ENCODE results near the gene TIA1. TPM values are rescaled to one million over a fixed set of nuclear protein-coding genes. Genes with fewer than 3 reads are reported as not detected.
"Not testable (repeated sequence)": the region's sequence is repeated elsewhere in the genome, so short reads cannot be mapped to it uniquely, and the experiment has no call there.

Gene TIA1
- total and polyA plus RNA-seq, 4 experiments from 2014 or later = 43.3 to 208 (median 126) TPM

DNA sequence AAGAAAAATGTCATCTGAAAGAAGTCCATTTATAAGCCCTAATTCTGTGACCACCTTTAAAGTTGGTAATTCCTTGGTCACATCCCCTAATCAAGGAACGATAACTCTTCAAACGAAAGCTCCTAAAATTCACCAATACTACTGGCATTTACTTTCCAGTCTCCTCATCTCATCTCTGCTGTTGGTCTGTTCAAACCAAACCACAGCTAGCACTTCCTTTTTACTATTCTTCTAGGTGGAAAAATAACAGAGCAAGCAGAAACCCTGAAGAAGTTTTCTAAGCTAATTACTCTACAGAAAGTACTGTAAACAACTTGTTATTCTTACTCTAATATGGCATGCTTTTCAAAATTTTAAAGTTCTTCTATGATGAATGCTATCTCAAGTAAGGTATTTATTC lies 21.6 kb downstream of the TIA1 start:
- ChIA-PET POLR2A (ENCODE audit: partially characterized antibody) (interaction anchor here (1.3 kb wide), 1 partner anchor 31 kb away, joined by 4 read pairs; the partner anchor contains the start of gene PCYOX1), CTCF (ENCODE audit: partially characterized antibody) (interaction anchor here (1.4 to 3.0 kb wide), 3 partner anchors 77 to 316 kb away, joined by 5 to 13 read pairs (median 5); no protein-coding TSS in a partner anchor)
- peaks cover 0 to 4% (median 3%) of the 10 kb centered on the region in 4 donors for H3K4me1 Mint-ChIP-seq
- peaks cover 29 to 66% of the 10 kb centered on the region in 2 donors for H3K36me3 Mint-ChIP-seq
- intact Hi-C loops (cut with micrococcal nuclease) = no loop called here
- H3K9me3 Mint-ChIP-seq = no peaks in the 10 kb centered on the region
- no peak for DNase-seq
- Histone ChIP-seq H3K9me3 (ENCODE audit: control insufficient read depth in 1 of 2, low read length in 2 of 2) (no peaks in the 10 kb centered on the region), H3K4me1 (ENCODE audit: insufficient read depth, low read length) (no peaks in the 10 kb centered on the region), H3K36me3 (ENCODE audit: insufficient read depth, low read length) (peaks cover 57% of the 10 kb centered on the region), H3K27me3 (ENCODE audit: insufficient read depth, low read length) (no peaks in the 10 kb centered on the region), H3K4me3 (ENCODE audit: low read length in 2 of 2) (no peak overlapping the region), H3K27ac (ENCODE audit: low read depth, low read length) (no peak overlapping the region)
- no peaks in the 10 kb centered on the region for H3K27me3 Mint-ChIP-seq
- H3K27ac Mint-ChIP-seq = peak overlapping the region in 3 of 7 donors; percentile 22 to 62 (median 25)
- no peak overlapping the region for H3K4me3 Mint-ChIP-seq

DNA sequence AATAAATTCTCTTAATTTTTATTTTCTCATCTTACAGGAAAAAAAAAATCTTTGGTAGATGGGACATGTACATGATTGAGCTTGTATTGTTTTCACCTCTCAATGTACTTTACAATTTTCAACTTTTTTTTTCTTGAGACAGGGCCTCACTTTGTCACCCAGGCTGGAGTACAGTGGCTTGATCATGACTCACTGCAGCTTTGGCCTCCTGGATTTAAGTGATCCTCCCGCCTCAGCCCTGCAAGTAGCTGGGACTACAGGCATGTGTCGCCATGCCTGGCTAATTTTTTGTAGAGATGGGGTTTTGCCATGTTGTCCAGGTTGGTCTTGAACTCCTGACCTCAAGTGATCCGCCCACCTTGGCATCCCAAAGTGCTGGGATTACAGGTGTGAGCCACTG lies 25.1 kb downstream of the TIA1 start:
- CTCF ChIA-PET (ENCODE audit: partially characterized antibody) = interaction anchor here (1.9 kb wide), 1 partner anchor 312 kb away, joined by 4 read pairs; no protein-coding TSS in a partner anchor
- intact Hi-C loops (cut with micrococcal nuclease); H3K27ac Mint-ChIP-seq; H3K4me3 Mint-ChIP-seq; H3K27me3 Mint-ChIP-seq; DNase-seq; H3K4me1 Mint-ChIP-seq; H3K9me3 ChIP-seq (ENCODE audit: control insufficient read depth in 1 of 2, low read length in 2 of 2); H3K27ac ChIP-seq (ENCODE audit: low read depth, low read length); H3K4me3 ChIP-seq (ENCODE audit: low read length in 2 of 2); H3K27me3 ChIP-seq (ENCODE audit: insufficient read depth, low read length); H3K4me1 ChIP-seq (ENCODE audit: insufficient read depth, low read length); H3K9me3 Mint-ChIP-seq: not testable (repeated sequence)
- H3K36me3 Mint-ChIP-seq = peaks cover 38 to 66% of the 10 kb centered on the region in 2 donors
- peaks cover 51% of the 10 kb centered on the region for H3K36me3 ChIP-seq (ENCODE audit: insufficient read depth, low read length)
- POLR2A ChIA-PET (ENCODE audit: partially characterized antibody) = interaction anchor here (1.4 kb wide), 1 partner anchor 25 kb away, joined by 4 read pairs; the partner anchor contains the start of gene TIA1

DNA sequence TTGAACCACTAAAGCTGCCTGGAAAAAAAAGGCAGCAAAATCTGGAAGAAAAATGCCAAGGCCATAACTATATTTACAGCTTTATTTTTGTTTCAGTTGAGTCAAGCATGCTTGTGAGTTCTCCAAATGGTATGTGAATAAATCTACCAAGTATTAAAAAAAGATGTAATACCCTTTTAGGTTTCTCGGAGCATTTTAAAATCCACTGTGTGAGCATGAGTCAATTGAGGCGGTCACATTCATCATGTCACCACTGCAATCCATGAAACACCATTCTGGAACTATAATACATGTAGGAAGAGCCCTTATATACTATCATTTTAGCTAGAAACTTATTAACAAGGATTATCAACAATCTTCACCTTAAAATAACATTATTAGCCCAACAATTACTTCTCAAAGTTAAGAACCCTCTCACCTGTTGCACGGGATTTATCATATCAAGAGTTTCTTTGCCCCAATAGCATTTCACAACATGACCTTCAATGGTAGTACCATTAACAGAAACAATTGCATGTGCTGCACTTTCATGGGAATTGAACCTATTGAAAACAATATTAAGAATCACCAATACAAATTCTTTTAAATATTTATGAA lies 33.4 kb downstream of the TIA1 start:
- H3K4me1 Mint-ChIP-seq = peaks cover 4 to 18% (median 7%) of the 10 kb centered on the region in 4 donors
- H3K36me3 Mint-ChIP-seq = peaks cover 32 to 69% of the 10 kb centered on the region in 2 donors
- no peak overlapping the region for H3K4me3 ChIP-seq (ENCODE audit: low read length in 2 of 2)
- no peak overlapping the region for H3K27ac Mint-ChIP-seq
- no peak overlapping the region for H3K27ac ChIP-seq (ENCODE audit: low read depth, low read length)
- DNase-seq = no peak
- H3K27me3 ChIP-seq (ENCODE audit: insufficient read depth, low read length) = no peaks in the 10 kb centered on the region
- peaks cover 6% of the 10 kb centered on the region for H3K4me1 ChIP-seq (ENCODE audit: insufficient read depth, low read length)
- intact Hi-C loops (cut with micrococcal nuclease) = no loop called here
- no peak overlapping the region for H3K4me3 Mint-ChIP-seq
- peaks cover 35% of the 10 kb centered on the region for H3K36me3 ChIP-seq (ENCODE audit: insufficient read depth, low read length)
- no peaks in the 10 kb centered on the region for H3K9me3 Mint-ChIP-seq
- H3K27me3 Mint-ChIP-seq = no peaks in the 10 kb centered on the region
- H3K9me3 ChIP-seq (ENCODE audit: control insufficient read depth in 1 of 2, low read length in 2 of 2) = no peaks in the 10 kb centered on the region
- POLR2A ChIA-PET (ENCODE audit: partially characterized antibody) = interaction anchor here (1.2 kb wide), 1 partner anchor 24 kb away, joined by 4 read pairs; the partner anchor contains the start of gene C2orf42
- CTCF ChIA-PET (ENCODE audit: partially characterized antibody) = no interaction called here

DNA sequence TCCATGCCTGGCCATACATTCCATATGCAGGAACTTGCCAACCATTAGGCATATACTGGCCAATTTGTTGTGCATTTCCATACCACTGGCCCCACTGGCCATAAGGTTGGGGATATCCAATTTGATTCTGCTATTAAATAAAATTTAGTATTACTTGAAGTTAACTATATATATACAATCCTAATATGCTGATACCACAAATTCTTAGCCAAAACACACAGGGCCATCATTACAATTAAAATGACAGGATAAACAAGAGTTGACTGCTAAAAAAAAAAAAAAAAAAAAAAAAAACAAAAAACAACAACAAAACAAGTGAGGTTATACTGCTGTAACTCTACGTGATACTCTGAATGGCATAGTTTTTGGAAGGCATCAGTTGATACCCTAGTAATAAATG lies 34.1 kb downstream of the TIA1 start:
- H3K4me3 ChIP-seq (ENCODE audit: low read length in 2 of 2) = no peak overlapping the region
- H3K27ac ChIP-seq (ENCODE audit: low read depth, low read length) = no peak overlapping the region
- ChIA-PET POLR2A (ENCODE audit: partially characterized antibody) (interaction anchor here (1.2 kb wide), 1 partner anchor 24 kb away, joined by 4 read pairs; the partner anchor contains the start of gene C2orf42), CTCF (ENCODE audit: partially characterized antibody) (no interaction called here)
- Mint-ChIP-seq H3K9me3 (no peaks in the 10 kb centered on the region), H3K36me3 (peaks cover 32 to 71% of the 10 kb centered on the region in 2 donors), H3K27ac (peak overlapping the region in 1 of 7 donors; percentile 38), H3K27me3 (no peaks in the 10 kb centered on the region), H3K4me1 (peaks cover 4 to 20% (median 8%) of the 10 kb centered on the region in 4 donors), H3K4me3 (no peak overlapping the region)
- intact Hi-C loops (cut with micrococcal nuclease) = no loop called here
- H3K4me1 ChIP-seq (ENCODE audit: insufficient read depth, low read length) = peaks cover 6% of the 10 kb centered on the region
- DNase-seq = no peak
- H3K27me3 ChIP-seq (ENCODE audit: insufficient read depth, low read length) = no peaks in the 10 kb centered on the region
- peaks cover 28% of the 10 kb centered on the region for H3K36me3 ChIP-seq (ENCODE audit: insufficient read depth, low read length)
- H3K9me3 ChIP-seq (ENCODE audit: control insufficient read depth in 1 of 2, low read length in 2 of 2) = no peaks in the 10 kb centered on the region

DNA sequence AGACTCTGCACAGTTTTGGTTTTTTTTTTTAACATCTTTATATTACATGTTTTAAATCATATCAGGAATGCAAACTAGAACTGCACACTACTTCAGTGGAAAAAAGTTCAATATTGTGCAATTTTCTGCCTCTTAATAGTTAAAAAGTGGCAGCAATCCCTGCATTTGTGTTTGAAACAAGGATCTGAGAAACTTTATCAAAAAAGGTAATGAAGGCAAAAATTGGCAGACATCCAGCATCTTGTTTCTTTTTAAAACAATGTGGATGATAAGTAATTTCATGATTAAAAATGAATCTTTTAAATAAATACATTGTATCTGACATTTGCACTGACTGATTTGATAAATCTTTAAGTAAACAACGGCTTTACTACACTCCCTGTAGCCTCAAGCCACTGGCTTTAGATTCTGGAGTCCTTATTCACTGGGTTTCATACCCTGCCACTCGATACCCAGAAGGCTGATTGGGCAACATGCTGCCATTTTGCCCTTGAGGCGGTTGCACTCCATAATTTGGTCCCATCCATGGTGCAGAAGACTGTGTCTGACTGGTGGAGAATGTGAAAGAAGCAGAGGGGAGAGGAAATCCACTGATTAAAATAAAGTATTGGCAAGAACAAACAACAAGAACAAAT lies 36.0 kb downstream of the TIA1 start:
- Mint-ChIP-seq H3K4me1 (peaks cover 2 to 20% (median 8%) of the 10 kb centered on the region in 4 donors), H3K36me3 (peaks cover 17 to 55% of the 10 kb centered on the region in 2 donors)
- CTCF ChIA-PET (ENCODE audit: partially characterized antibody) = no interaction called here

DNA sequence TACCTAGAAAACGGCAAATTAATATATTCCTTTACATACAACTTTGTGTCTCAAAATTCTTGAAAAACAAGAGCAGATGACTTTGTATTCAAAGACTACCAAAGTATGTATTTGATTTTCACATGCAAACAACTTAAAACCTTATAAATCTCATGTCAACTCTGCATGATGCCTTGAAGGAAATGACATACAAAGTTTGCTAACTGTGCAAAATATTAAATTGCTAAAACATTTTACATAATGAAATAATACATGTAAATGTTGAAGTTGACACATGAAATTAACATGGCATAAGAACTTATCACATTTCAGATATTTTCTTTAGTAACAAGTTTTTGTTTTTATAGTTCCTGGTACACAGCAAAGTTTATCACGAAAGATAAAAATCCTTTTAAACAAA lies 36.8 kb downstream of the TIA1 start:
- Mint-ChIP-seq H3K27ac (peak overlapping the region in 3 of 7 donors; percentile 42 to 73 (median 62)), H3K4me1 (peaks cover 2 to 20% (median 8%) of the 10 kb centered on the region in 4 donors), H3K36me3 (peaks cover 14 to 52% of the 10 kb centered on the region in 2 donors), H3K4me3 (no peak overlapping the region), H3K9me3 (no peaks in the 10 kb centered on the region), H3K27me3 (no peaks in the 10 kb centered on the region)
- intact Hi-C loops (cut with micrococcal nuclease) = no loop called here
- ChIA-PET POLR2A (ENCODE audit: partially characterized antibody) (interaction anchor here (1.6 kb wide), 1 partner anchor 68 kb away, joined by 5 read pairs; no protein-coding TSS in a partner anchor), CTCF (ENCODE audit: partially characterized antibody) (no interaction called here)
- DNase-seq = no peak
- H3K27me3 ChIP-seq (ENCODE audit: insufficient read depth, low read length) = no peaks in the 10 kb centered on the region
- H3K36me3 ChIP-seq (ENCODE audit: insufficient read depth, low read length) = peaks cover 15% of the 10 kb centered on the region
- H3K4me3 ChIP-seq (ENCODE audit: low read length in 2 of 2) = no peak overlapping the region
- no peaks in the 10 kb centered on the region for H3K9me3 ChIP-seq (ENCODE audit: control insufficient read depth in 1 of 2, low read length in 2 of 2)
- H3K27ac ChIP-seq (ENCODE audit: low read depth, low read length) = no peak overlapping the region
- peaks cover 6% of the 10 kb centered on the region for H3K4me1 ChIP-seq (ENCODE audit: insufficient read depth, low read length)

More for the DNA sequence above, 36.0 kb downstream of the TIA1 start:
- Histone ChIP-seq H3K9me3 (ENCODE audit: control insufficient read depth in 1 of 2, low read length in 2 of 2) (no peaks in the 10 kb centered on the region), H3K36me3 (ENCODE audit: insufficient read depth, low read length) (peaks cover 18% of the 10 kb centered on the region), H3K4me1 (ENCODE audit: insufficient read depth, low read length) (peaks cover 6% of the 10 kb centered on the region), H3K4me3 (ENCODE audit: low read length in 2 of 2) (no peak overlapping the region), H3K27ac (ENCODE audit: low read depth, low read length) (no peak overlapping the region), H3K27me3 (ENCODE audit: insufficient read depth, low read length) (no peaks in the 10 kb centered on the region)
- Mint-ChIP-seq H3K27ac (peak overlapping the region in 2 of 7 donors; percentile 2 to 36), H3K4me3 (no peak overlapping the region), H3K9me3 (no peaks in the 10 kb centered on the region), H3K27me3 (no peaks in the 10 kb centered on the region)
- no peak for DNase-seq
- POLR2A ChIA-PET (ENCODE audit: partially characterized antibody) = no interaction called here
- intact Hi-C loops (cut with micrococcal nuclease) = no loop called here

DNA sequence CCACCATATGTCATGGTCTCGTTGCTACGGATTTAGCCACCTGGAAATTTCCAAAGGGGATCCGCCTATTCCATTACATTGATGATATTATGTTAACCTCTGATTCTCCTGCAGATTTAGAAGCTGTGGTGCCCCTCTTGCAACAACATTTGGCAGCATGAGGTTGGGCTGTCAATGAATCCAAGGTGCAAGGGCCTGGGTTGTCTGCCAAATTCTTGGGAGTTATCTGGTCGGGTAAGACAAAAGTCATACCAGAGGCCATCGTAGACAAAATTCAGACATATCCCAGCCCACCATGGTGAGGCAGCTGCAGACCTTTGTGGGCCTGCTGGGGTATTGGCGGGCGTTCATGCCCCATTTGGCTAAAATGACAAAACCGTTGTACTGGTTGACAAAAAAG lies 44.0 kb downstream of the TIA1 start:
- Mint-ChIP-seq H3K4me3 (no peak overlapping the region), H3K4me1 (no peaks in the 10 kb centered on the region), H3K9me3 (no peaks in the 10 kb centered on the region), H3K36me3 (no peaks in the 10 kb centered on the region), H3K27ac (no peak overlapping the region), H3K27me3 (no peaks in the 10 kb centered on the region)
- Histone ChIP-seq H3K27me3 (ENCODE audit: insufficient read depth, low read length) (no peaks in the 10 kb centered on the region), H3K36me3 (ENCODE audit: insufficient read depth, low read length) (no peaks in the 10 kb centered on the region), H3K4me1 (ENCODE audit: insufficient read depth, low read length) (no peaks in the 10 kb centered on the region), H3K4me3 (ENCODE audit: low read length in 2 of 2) (no peak overlapping the region), H3K9me3 (ENCODE audit: control insufficient read depth in 1 of 2, low read length in 2 of 2) (no peaks in the 10 kb centered on the region), H3K27ac (ENCODE audit: low read depth, low read length) (no peak overlapping the region)
- ChIA-PET POLR2A (ENCODE audit: partially characterized antibody) (no interaction called here), CTCF (ENCODE audit: partially characterized antibody) (no interaction called here)
- intact Hi-C loops (cut with micrococcal nuclease) = no loop called here
- no peak for DNase-seq

Data from CD4-positive, alpha-beta memory T cell (primary cell).